H1 (cell line): Measurements from ENCODE around the gene PDGFA. TPM values are rescaled to one million over a fixed set of nuclear protein-coding genes. Genes with fewer than 3 reads are reported as not detected.

ENCODE experiments used
- CBX5 ChIP-seq: fragments of 300-800, 300-1000 bp; sonication (generic); IDR thresholded peaks from 2 replicates; pipeline ENCODE4 v1.7.1; 2016; ENCODE audit warnings: antibody characterized with exemption, low read length, low read depth
- POLR2A ChIP-seq, 2 experiments: IDR thresholded peaks; 1 replicate in 1 of 2; 2 replicates in 1 of 2; pipeline ENCODE4 v1.6.1; 2011; ENCODE audit warnings: low read depth in 2 of 2, low read length in 2 of 2, mild to moderate bottlenecking in 2 of 2; ENCODE audit errors: control extremely low read depth in 1 of 2
- RNF2 ChIP-seq: fragments of 200-900, 300-1000 bp; sonication (generic); IDR thresholded peaks from 2 replicates; pipeline ENCODE4 v1.7.1; 2016; ENCODE audit warnings: borderline replicate concordance, low read depth, mild to moderate bottlenecking, antibody characterized with exemption, low read length; ENCODE audit not compliant: poor library complexity, severe bottlenecking; ENCODE audit errors: missing control alignments
- SRF ChIP-seq: IDR thresholded peaks from 2 replicates; pipeline ENCODE4 v1.6.1; 2011; ENCODE audit warnings: mild to moderate bottlenecking, low read depth, low read length, moderate library complexity
- polyA plus RNA-seq, 7 experiments: library from polyadenylated mRNA; depleted of rRNA in 3 of 7; stranded (reverse) in 5 of 7; unstranded in 2 of 7; fragments of >200 nt in 5 of 7; fragments of 200-250 nt in 2 of 7; gene quantifications; 1 replicate in 5 of 7; 2 replicates in 1 of 7; 4 replicates in 1 of 7; pipeline versions ENCODE4 v1.2.1 to v1.2.3, GENCODE V29; 2011 to 2013; ENCODE audit warnings: missing spikeins in 2 of 7, mixed read lengths in 2 of 7
- total RNA-seq: library from RNA; stranded (reverse); fragmentation: NEBNext Ultra II Directional; extraction: Animal tissue kit (Norgen Biotek cat#: 25700); gene quantifications from 2 replicates; pipeline ENCODE4 v1.2.1, GENCODE V29; 2021
- TF ChIP-seq, protein P1 (sequence below), 3 experiments: IDR thresholded peaks; 1 replicate in 2 of 3; 2 replicates in 1 of 3; pipeline versions ENCODE4 v1.5.1 to v1.6.1; 2011; ENCODE audit warnings: low read length in 3 of 3, mild to moderate bottlenecking in 3 of 3, inconsistent platforms in 2 of 3, low read depth in 1 of 3, moderate library complexity in 1 of 3; ENCODE audit not compliant: insufficient read depth in 1 of 3; ENCODE audit errors: control extremely low read depth in 1 of 3

Gene PDGFA
- total and polyA plus RNA-seq, 2 of the 8 experiments (the other 6 are each of a cell fraction or from before 2014, with no cell fraction given), result 21.1 to 43.0 TPM

DNA sequence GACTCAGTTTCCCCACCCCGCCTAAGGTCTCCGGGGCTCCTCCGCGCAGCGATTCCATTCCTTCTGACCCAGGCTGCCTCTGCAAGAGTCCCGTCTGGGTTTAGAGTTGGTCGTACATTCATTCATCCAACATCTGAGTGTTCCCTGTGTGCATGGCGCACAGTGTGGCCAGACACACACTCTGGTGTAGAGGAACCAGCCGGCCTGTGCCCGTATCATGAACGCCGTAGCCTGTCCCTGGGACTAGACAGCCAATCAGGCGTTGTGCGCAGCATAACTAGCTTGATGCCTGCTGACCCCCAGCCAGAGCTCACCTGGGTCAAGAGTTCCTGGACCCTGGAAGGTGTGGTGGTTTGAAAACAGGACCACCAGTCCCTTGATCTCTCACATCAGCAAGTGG is 20.9 kb upstream of the PDGFA start (continued):
- TF ChIP-seq, protein P1, sequence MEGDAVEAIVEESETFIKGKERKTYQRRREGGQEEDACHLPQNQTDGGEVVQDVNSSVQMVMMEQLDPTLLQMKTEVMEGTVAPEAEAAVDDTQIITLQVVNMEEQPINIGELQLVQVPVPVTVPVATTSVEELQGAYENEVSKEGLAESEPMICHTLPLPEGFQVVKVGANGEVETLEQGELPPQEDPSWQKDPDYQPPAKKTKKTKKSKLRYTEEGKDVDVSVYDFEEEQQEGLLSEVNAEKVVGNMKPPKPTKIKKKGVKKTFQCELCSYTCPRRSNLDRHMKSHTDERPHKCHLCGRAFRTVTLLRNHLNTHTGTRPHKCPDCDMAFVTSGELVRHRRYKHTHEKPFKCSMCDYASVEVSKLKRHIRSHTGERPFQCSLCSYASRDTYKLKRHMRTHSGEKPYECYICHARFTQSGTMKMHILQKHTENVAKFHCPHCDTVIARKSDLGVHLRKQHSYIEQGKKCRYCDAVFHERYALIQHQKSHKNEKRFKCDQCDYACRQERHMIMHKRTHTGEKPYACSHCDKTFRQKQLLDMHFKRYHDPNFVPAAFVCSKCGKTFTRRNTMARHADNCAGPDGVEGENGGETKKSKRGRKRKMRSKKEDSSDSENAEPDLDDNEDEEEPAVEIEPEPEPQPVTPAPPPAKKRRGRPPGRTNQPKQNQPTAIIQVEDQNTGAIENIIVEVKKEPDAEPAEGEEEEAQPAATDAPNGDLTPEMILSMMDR (IDR thresholded peaks at IDR 0.05; ENCODE audit: control extremely low read depth in 1 of 3, insufficient read depth in 1 of 3, low read depth in 1 of 3, low read length in 3 of 3), result no peak
- TF ChIP-seq POLR2A (IDR thresholded peaks at IDR 0.05; ENCODE audit: control extremely low read depth in 1 of 2, low read depth in 2 of 2, low read length in 2 of 2) (no peak), RNF2 (no peak), SRF (no peak), CBX5 (no peak)
